ENCODE results near the gene DTNB. TPM values are rescaled to one million over a fixed set of nuclear protein-coding genes. Genes with fewer than 3 reads are reported as not detected.

The DTNB gene
- total RNA-seq, 1 experiment from 2014 or later = 19.8 TPM

GRCh38 chr2:25491003-25491696 lies 182.2 kb downstream of the DTNB start:
- H3K4me3 ChIP-seq (ENCODE audit: insufficient read depth, low read depth, low read length) = no peak overlapping the region
- no peaks in the 10 kb centered on the region for H3K36me3 ChIP-seq (replicated peaks; ENCODE audit: control insufficient read depth, insufficient read depth, low read length)
- DNase-seq = no peak
- no peaks in the 10 kb centered on the region for H3K27me3 ChIP-seq (ENCODE audit: control insufficient read depth, insufficient read depth, low read length)

GRCh38 chr2:25490217-25490616 lies 183.2 kb downstream of the DTNB start:
- no peaks in the 10 kb centered on the region for H3K36me3 ChIP-seq (replicated peaks; ENCODE audit: control insufficient read depth, insufficient read depth, low read length)
- no peak overlapping the region for H3K4me3 ChIP-seq (ENCODE audit: insufficient read depth, low read depth, low read length)
- no peak for DNase-seq

DNA sequence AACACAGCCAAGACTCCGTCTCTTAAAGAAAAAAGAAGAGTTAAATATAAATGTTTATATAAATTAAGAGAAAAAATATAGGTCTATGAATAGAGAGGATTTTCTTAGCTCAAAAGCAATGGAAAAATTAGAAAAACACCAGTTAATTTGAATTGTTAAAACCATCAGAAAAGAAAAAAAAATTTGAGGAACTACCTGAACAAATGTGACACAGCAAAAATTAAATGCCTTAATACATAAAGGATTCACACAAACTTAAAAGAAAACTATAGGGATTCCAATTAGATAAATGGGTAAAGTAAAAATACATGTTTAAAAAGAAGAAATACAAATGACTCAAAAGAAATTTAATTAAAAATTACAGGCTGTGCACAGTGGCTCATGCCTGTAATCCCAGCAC lies 183.7 kb downstream of the DTNB start:
- Histone ChIP-seq H3K4me3 (ENCODE audit: insufficient read depth, low read depth, low read length) (no peak overlapping the region), H3K27me3 (ENCODE audit: control insufficient read depth, insufficient read depth, low read length) (no peaks in the 10 kb centered on the region), H3K36me3 (replicated peaks; ENCODE audit: control insufficient read depth, insufficient read depth, low read length) (no peaks in the 10 kb centered on the region)
- no peak for DNase-seq

More at GRCh38 chr2:25490217-25490616, 183.2 kb downstream of the DTNB start:
- H3K27me3 ChIP-seq (ENCODE audit: control insufficient read depth, insufficient read depth, low read length) = no peaks in the 10 kb centered on the region

DNA sequence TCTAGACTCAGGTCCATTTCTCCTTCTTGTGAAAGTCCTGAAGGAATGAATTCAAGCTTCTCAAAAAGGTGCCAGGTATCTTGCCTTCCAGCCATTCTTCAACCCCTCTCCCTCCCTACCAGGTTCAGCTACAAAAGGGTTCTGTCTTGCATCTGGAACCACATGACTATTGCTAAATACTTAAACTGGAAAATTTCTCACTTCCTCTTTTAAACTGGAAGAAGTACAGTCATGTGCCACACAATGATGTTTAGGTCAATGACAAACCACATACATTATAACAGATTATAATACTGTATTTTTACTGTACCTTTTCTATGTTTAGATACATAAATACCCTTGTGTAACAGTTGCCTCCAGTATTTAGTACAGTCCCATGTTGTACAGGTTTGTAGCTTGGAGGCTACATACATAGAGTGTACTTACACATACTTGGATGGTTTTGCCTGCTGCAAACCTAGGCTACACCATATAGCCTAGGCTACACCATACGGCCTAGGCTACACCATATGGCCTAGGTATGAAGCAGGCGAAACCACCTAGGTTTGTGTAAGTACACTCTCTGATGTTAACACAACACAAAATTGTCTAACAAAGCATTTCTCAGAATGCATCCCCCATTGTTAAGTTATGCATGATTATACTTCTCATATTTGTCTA lies 189.6 kb downstream of the DTNB start:
- Histone ChIP-seq H3K36me3 (replicated peaks; ENCODE audit: control insufficient read depth, insufficient read depth, low read length) (no peaks in the 10 kb centered on the region), H3K27me3 (ENCODE audit: control insufficient read depth, insufficient read depth, low read length) (no peaks in the 10 kb centered on the region), H3K4me3 (ENCODE audit: insufficient read depth, low read depth, low read length) (no peak overlapping the region)
- DNase-seq = no peak

GRCh38 chr2:25482341-25482740 lies 191.0 kb downstream of the DTNB start:
- DNase-seq = no peak
- Histone ChIP-seq H3K4me3 (ENCODE audit: insufficient read depth, low read depth, low read length) (no peak overlapping the region), H3K27me3 (ENCODE audit: control insufficient read depth, insufficient read depth, low read length) (no peaks in the 10 kb centered on the region), H3K36me3 (replicated peaks; ENCODE audit: control insufficient read depth, insufficient read depth, low read length) (no peaks in the 10 kb centered on the region)

DNA sequence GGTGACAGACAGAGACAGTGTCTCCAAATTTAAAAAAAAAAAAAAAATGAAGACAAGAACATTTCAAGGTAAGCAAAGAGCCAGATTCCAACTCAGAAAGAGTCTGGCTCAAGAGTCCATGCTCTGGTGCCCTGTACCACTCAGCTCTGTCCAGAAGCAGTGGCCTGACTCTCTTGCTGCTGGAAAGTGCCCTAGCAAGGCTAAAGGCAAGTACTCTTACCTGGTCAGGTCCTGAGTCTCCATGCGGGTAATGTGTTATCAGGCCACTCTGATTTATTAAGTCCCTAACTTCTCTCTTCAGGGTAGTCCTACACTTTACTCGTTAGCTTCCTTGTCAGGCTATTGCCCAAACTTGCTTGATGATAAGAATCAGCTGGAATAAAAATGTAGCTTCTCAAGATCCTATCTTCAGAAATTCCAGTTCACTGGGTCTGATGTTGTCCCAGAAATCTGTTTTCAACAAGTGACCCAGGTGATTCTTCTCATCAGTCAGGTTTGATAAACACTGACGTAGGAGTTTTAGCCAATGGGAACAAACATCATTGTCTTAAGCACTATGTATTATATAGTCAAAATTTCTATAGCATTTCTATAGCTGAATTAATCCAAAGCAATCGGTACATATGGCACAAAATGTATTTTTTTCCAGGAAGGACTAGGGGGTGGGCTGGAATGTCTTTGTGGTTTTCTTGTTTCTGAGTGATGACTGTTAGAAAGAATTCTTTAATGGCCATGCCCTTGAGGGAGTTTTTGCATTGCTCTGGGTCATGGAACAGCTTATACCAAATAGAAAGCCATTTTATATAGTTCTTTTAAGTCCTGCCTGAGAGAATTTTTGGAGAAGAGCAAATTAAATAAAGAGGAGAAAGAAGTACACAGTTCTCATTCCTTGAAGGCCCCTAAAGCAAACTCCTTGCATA lies 191.7 kb downstream of the DTNB start:
- no peak overlapping the region for H3K4me3 ChIP-seq (ENCODE audit: insufficient read depth, low read depth, low read length)
- no peaks in the 10 kb centered on the region for H3K36me3 ChIP-seq (replicated peaks; ENCODE audit: control insufficient read depth, insufficient read depth, low read length)
- no peaks in the 10 kb centered on the region for H3K27me3 ChIP-seq (ENCODE audit: control insufficient read depth, insufficient read depth, low read length)
- DNase-seq = no peak

DNA sequence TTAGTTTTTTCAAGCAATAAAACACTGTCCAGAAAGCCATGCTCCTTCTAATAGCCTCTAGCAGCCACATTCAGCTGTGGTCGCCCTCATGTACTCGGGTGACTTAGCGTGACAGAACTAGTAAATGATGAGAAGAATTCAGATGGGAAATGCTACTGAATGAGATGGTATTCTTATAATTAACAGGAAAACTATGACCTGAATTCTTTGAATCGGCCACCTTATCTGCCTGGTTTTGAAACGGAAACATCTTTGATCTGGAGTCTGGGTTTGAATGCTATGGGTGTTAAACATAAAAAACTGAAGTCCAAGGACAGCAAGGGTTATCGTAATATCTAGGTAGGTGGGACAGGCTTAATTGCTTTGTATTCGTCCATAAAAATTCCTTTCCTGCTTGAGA lies 192.8 kb downstream of the DTNB start:
- Histone ChIP-seq H3K27me3 (ENCODE audit: control insufficient read depth, insufficient read depth, low read length) (no peaks in the 10 kb centered on the region), H3K36me3 (replicated peaks; ENCODE audit: control insufficient read depth, insufficient read depth, low read length) (no peaks in the 10 kb centered on the region), H3K4me3 (ENCODE audit: insufficient read depth, low read depth, low read length) (no peak overlapping the region)
- DNase-seq = no peak

DNA sequence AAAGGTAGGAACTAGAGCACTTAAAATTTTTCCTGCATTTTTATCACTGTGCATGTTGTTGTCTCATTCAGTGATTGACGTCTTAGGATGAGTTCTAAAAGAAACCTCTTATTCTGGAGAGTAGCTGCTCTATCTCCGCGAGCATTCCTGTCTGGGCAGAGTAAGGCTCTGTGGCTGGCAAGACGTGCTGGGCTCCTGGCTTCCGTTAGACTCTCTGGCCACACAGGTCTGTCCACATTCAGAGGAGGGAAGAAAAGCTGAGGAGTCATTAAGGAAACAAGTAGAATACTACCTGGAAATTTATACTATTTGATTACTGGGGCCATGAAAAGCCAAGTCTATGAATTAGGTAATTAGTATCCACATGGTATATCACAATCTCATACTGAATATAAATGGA lies 193.6 kb downstream of the DTNB start:
- H3K27me3 ChIP-seq (ENCODE audit: control insufficient read depth, insufficient read depth, low read length) = no peaks in the 10 kb centered on the region
- H3K4me3 ChIP-seq (ENCODE audit: insufficient read depth, low read depth, low read length) = no peak overlapping the region
- no peak for DNase-seq
- H3K36me3 ChIP-seq (replicated peaks; ENCODE audit: control insufficient read depth, insufficient read depth, low read length) = no peaks in the 10 kb centered on the region

- DNase-seq = no peak
- no peak overlapping the region for H3K4me3 ChIP-seq (ENCODE audit: insufficient read depth, low read depth, low read length)
- H3K36me3 ChIP-seq (replicated peaks; ENCODE audit: control insufficient read depth, insufficient read depth, low read length) = no peaks in the 10 kb centered on the region
- no peaks in the 10 kb centered on the region for H3K27me3 ChIP-seq (ENCODE audit: control insufficient read depth, insufficient read depth, low read length)
These were observed 194.6 kb downstream of the DTNB start for GRCh38 chr2:25478736-25479135.

GRCh38 chr2:25473758-25474340 lies 199.5 kb downstream of the DTNB start:
- Histone ChIP-seq H3K4me3 (ENCODE audit: insufficient read depth, low read depth, low read length) (no peak overlapping the region), H3K36me3 (replicated peaks; ENCODE audit: control insufficient read depth, insufficient read depth, low read length) (no peaks in the 10 kb centered on the region), H3K27me3 (ENCODE audit: control insufficient read depth, insufficient read depth, low read length) (no peaks in the 10 kb centered on the region)
- no peak for DNase-seq

DNA sequence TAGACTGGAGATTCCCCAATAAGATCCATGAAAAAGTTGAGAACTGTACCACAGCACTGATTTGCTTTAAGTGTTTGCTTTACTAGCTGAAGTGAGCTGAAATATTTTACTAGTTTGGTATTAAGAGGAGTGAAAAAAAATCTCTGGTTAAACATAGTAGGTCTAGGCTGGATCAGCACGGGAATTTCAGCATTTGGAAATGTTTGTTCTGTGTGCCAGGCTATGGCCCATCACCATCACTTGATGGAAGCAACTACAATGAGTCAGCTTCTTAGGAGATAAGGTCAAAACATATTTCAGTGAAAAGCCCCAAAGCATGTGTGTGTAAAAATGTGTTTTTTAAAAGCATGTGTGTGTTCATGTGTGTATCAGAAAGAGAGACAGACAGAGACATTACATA lies 200.2 kb downstream of the DTNB start:
- no peaks in the 10 kb centered on the region for H3K27me3 ChIP-seq (ENCODE audit: control insufficient read depth, insufficient read depth, low read length)
- H3K36me3 ChIP-seq (replicated peaks; ENCODE audit: control insufficient read depth, insufficient read depth, low read length) = no peaks in the 10 kb centered on the region
- DNase-seq = no peak
- no peak overlapping the region for H3K4me3 ChIP-seq (ENCODE audit: insufficient read depth, low read depth, low read length)

GRCh38 chr2:25470806-25471205 lies 202.6 kb downstream of the DTNB start:
- no peaks in the 10 kb centered on the region for H3K36me3 ChIP-seq (replicated peaks; ENCODE audit: control insufficient read depth, insufficient read depth, low read length)

DNA sequence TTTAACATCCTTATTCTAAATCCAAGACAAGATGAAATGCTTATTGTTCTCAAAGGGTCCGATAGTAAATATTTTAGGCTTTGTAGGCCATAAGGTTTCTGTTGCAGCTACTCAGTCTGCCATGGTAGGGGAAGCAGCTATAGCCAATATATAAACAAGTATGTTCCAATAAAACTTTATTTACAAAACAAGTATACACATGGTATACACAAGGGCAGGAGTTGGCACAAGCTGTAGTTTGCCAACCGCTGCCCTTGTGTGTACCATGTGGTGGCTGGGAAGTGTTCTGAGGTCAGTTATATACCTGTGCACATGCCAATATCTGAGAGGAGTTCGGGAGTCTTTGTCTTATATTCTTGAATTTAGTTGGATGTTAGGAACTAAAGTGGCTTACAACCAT lies 205.6 kb downstream of the DTNB start:
- no peaks in the 10 kb centered on the region for H3K36me3 ChIP-seq (replicated peaks; ENCODE audit: control insufficient read depth, insufficient read depth, low read length)
- no peaks in the 10 kb centered on the region for H3K27me3 ChIP-seq (ENCODE audit: control insufficient read depth, insufficient read depth, low read length)
- H3K4me3 ChIP-seq (ENCODE audit: insufficient read depth, low read depth, low read length) = no peak overlapping the region
- no peak for DNase-seq

More at GRCh38 chr2:25470806-25471205, 202.6 kb downstream of the DTNB start:
- no peaks in the 10 kb centered on the region for H3K27me3 ChIP-seq (ENCODE audit: control insufficient read depth, insufficient read depth, low read length)
- DNase-seq = no peak
- H3K4me3 ChIP-seq (ENCODE audit: insufficient read depth, low read depth, low read length) = no peak overlapping the region

DNA sequence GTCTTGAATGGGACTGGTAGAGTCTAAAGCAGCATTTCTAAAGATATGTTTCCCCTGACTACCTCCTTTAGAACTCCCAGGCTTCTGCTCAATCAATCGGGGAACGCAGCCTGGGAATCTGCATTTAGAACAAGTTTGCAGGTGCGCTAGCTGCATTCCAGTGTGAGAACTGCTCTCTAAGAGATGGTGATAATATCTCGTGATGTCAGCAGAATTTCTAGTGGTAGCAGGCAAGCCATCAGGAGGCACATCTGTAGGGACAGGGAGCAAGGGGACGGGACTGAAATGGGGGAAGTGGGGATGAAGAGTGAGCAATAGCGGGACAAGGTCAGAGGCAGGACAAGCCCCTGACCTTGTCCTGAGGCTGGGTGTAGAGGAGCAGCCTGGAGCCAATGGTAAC lies 211.4 kb downstream of the DTNB start:
- no peak for DNase-seq
- H3K27me3 ChIP-seq (ENCODE audit: control insufficient read depth, insufficient read depth, low read length) = no peaks in the 10 kb centered on the region
- H3K4me3 ChIP-seq (ENCODE audit: insufficient read depth, low read depth, low read length) = no peak overlapping the region
- no peaks in the 10 kb centered on the region for H3K36me3 ChIP-seq (replicated peaks; ENCODE audit: control insufficient read depth, insufficient read depth, low read length)

Measured in H7 (cell line).